T-cell (primary cell): ENCODE results near the gene AMFR. TPM values are rescaled to one million over a fixed set of nuclear protein-coding genes. Genes with fewer than 3 reads are reported as not detected.
A peak's percentile ranks its signal among the peaks of the same experiment; 100 is the strongest.

Source experiments
- ATAC-seq, 4 experiments: fragments of 200-7000 bp in 3 of 4; fragments of 150-1000 bp in 1 of 4; cut with Tn5 transposase; replicated peaks in 1 of 4; 1 replicate in 3 of 4; 2 replicates in 1 of 4; pipeline ENCODE4 v1.10.0; 2021; ENCODE audit warnings: moderate library complexity in 3 of 4, mild to moderate bottlenecking in 2 of 4, moderate number of reproducible peaks in 1 of 4
- CTCF ChIA-PET, 2 donors: fragments of 300-600 bp; sonication (Branson Sonifier 250); formaldehyde crosslinking; loops; one replicate each; lab custom pipeline; 2022; ENCODE audit warnings: antibody characterized with exemption in 2 of 2; lab: Charles Lee
- POLR2A ChIA-PET, 2 donors: fragments of 300-600 bp; sonication (Branson Sonifier 250); formaldehyde crosslinking; loops; one replicate each; lab custom pipeline; 2022; ENCODE audit warnings: antibody characterized with exemption in 2 of 2; lab: Charles Lee
- DNase-seq, 35 experiments: peaks; one replicate each; pipeline versions ENCODE4 v3.0.0 to v3.0.0-alpha.2; 2013 to 2023
- H3K27ac ChIP-seq: one replicate; pipeline ENCODE4 v1.5.1; 2013; ENCODE audit warnings: low read length
- H3K27me3 ChIP-seq, 2 experiments: replicated peaks in 1 of 2; 1 replicate in 1 of 2; 2 replicates in 1 of 2; pipeline versions ENCODE4 v1.6.1 to v1.7.0; 2013; ENCODE audit warnings: low read length in 1 of 2, mixed read lengths in 1 of 2; ENCODE audit not compliant: control insufficient read depth in 2 of 2, insufficient read depth in 2 of 2; ENCODE audit errors: extremely low read depth in 1 of 2
- H3K36me3 ChIP-seq, 2 donors: 1 replicate in 1 of 2; 2 replicates in 1 of 2; pipeline versions ENCODE4 v1.6.1 to v1.7.0; 2013; ENCODE audit warnings: low read length in 1 of 2; ENCODE audit not compliant: control insufficient read depth in 2 of 2, insufficient read depth in 1 of 2; ENCODE audit errors: extremely low read depth in 1 of 2
- H3K4me1 ChIP-seq, 2 experiments: 1 replicate in 1 of 2; 2 replicates in 1 of 2; pipeline versions ENCODE4 v1.6.1 to v1.7.0; 2013; ENCODE audit warnings: low read length in 2 of 2, mixed read lengths in 1 of 2; ENCODE audit not compliant: insufficient read depth in 2 of 2, control insufficient read depth in 1 of 2; ENCODE audit errors: extremely low read depth in 1 of 2
- H3K4me3 ChIP-seq, 2 donors: 1 replicate in 1 of 2; 2 replicates in 1 of 2; pipeline versions ENCODE4 v1.5.1 to v1.7.0; 2013; ENCODE audit warnings: mild to moderate bottlenecking in 2 of 2, low read length in 1 of 2, moderate library complexity in 1 of 2; ENCODE audit not compliant: control insufficient read depth in 1 of 2; ENCODE audit errors: extremely low read depth in 1 of 2
- H3K9me3 ChIP-seq: 2 replicates; pipeline ENCODE4 v1.7.0; 2013
- H3K27ac Mint-ChIP-seq, 2 donors: one replicate each; pipeline ENCODE4 v1.8.0; 2020 to 2021; ENCODE audit warnings: mild to moderate bottlenecking in 2 of 2, mixed read lengths in 2 of 2
- H3K27me3 Mint-ChIP-seq, 2 donors: one replicate each; pipeline ENCODE4 v1.8.0; 2021 to 2022; ENCODE audit warnings: mixed read lengths in 2 of 2
- H3K36me3 Mint-ChIP-seq: one replicate; pipeline ENCODE4 v1.8.0; 2021; ENCODE audit warnings: mixed read lengths
- H3K4me1 Mint-ChIP-seq, 3 donors: one replicate each; pipeline ENCODE4 v1.8.0; 2020 to 2022; ENCODE audit warnings: mixed read lengths in 3 of 3, mild to moderate bottlenecking in 1 of 3
- H3K4me3 Mint-ChIP-seq, 3 donors: one replicate each; pipeline ENCODE4 v1.8.0; 2020 to 2022; ENCODE audit warnings: mild to moderate bottlenecking in 3 of 3, mixed read lengths in 3 of 3, moderate library complexity in 3 of 3
- H3K9me3 Mint-ChIP-seq, 3 donors: one replicate each; pipeline ENCODE4 v1.8.0; 2020 to 2022; ENCODE audit warnings: mixed read lengths in 3 of 3
- WGBS: methylation state at CpG from one replicate; pipeline ENCODE4 v1.1.5; 2013; ENCODE audit warnings: missing lambda C conversion rate; ENCODE audit not compliant: insufficient coverage; 5-methylcytosine and 5-hydroxymethylcytosine counted together
- total RNA-seq, 35 experiments: library from RNA in 6 of 35; stranded (reverse) in 6 of 35; fragments of 120-200 nt in 1 of 35; gene quantifications; one replicate each; pipeline versions ENCODE4 v1.2.1 to v1.2.4 and lab custom pipeline; 2013 to 2026

The AMFR gene
- total RNA-seq, 5 donors from 2014 or later (not counting 1 experiment from before 2014, with no cell fraction given), result 60.4 to 71.9 (median 68.4) TPM

GRCh38 chr16:56366945-56367344 lies 58.4 kb downstream of the AMFR start:
- Mint-ChIP-seq H3K4me1 (peaks cover 4 to 7% (median 7%) of the 10 kb centered on the region in 3 donors), H3K27ac (no peak overlapping the region), H3K27me3 (no peaks in the 10 kb centered on the region), H3K36me3 (peaks cover 44% of the 10 kb centered on the region), H3K9me3 (no peaks in the 10 kb centered on the region), H3K4me3 (no peak overlapping the region)
- Histone ChIP-seq H3K36me3 (peaks cover 14 to 70% of the 10 kb centered on the region in 2 donors), H3K27ac (no peak overlapping the region), H3K9me3 (no peaks in the 10 kb centered on the region), H3K4me3 (no peak overlapping the region), H3K4me1 (peaks cover 0 to under 1% of the 10 kb centered on the region in 2 experiments), H3K27me3 (no peaks in the 10 kb centered on the region)
- POLR2A ChIA-PET, result no interaction called here
- no peak for ATAC-seq
- WGBS, result 94% methylated on average over 5 of the region's 9 CpGs
- CTCF ChIA-PET, result no interaction called here
- no peak for DNase-seq

- Histone ChIP-seq H3K36me3 (peaks cover 14 to 71% of the 10 kb centered on the region in 2 donors), H3K9me3 (no peaks in the 10 kb centered on the region), H3K4me1 (no peaks in the 10 kb centered on the region), H3K4me3 (no peak overlapping the region), H3K27ac (no peak overlapping the region), H3K27me3 (no peaks in the 10 kb centered on the region)
- Mint-ChIP-seq H3K4me3 (no peak overlapping the region), H3K4me1 (no peaks in the 10 kb centered on the region), H3K36me3 (peaks cover 40% of the 10 kb centered on the region), H3K27me3 (no peaks in the 10 kb centered on the region), H3K9me3 (no peaks in the 10 kb centered on the region), H3K27ac (no peak overlapping the region)
- ATAC-seq (no peak), DNase-seq (no peak)
- no CpG with 5 or more reads among the region's 7 CpGs for WGBS
- ChIA-PET CTCF (no interaction called here), POLR2A (no interaction called here)
These were observed 59.8 kb downstream of the AMFR start for GRCh38 chr16:56365552-56365951.

- Histone ChIP-seq H3K27ac (no peak overlapping the region), H3K4me3 (no peak overlapping the region), H3K9me3 (no peaks in the 10 kb centered on the region), H3K36me3 (peaks cover 14 to 71% of the 10 kb centered on the region in 2 donors), H3K4me1 (no peaks in the 10 kb centered on the region), H3K27me3 (no peaks in the 10 kb centered on the region)
- no peak overlapping the region for H3K4me3 Mint-ChIP-seq
- H3K27me3 Mint-ChIP-seq, result no peaks in the 10 kb centered on the region
- WGBS, result 94% methylated on average over 7 of the region's 8 CpGs
- H3K27ac Mint-ChIP-seq, result no peak overlapping the region
- no peaks in the 10 kb centered on the region for H3K9me3 Mint-ChIP-seq
- no peak for DNase-seq
- ChIA-PET POLR2A (no interaction called here), CTCF (no interaction called here)
- H3K4me1 Mint-ChIP-seq, result peaks cover 1 to 6% (median 2%) of the 10 kb centered on the region in 3 donors
- ATAC-seq, result no peak
- H3K36me3 Mint-ChIP-seq, result peaks cover 40% of the 10 kb centered on the region
These were observed 60.5 kb downstream of the AMFR start for GRCh38 chr16:56364865-56365264.

- H3K36me3 Mint-ChIP-seq, result peaks cover 32% of the 10 kb centered on the region
- H3K36me3 ChIP-seq, result peaks cover 14 to 66% of the 10 kb centered on the region in 2 donors
- no peak overlapping the region for H3K27ac ChIP-seq
- no peak overlapping the region for H3K4me3 Mint-ChIP-seq
- ChIA-PET POLR2A (no interaction called here), CTCF (no interaction called here)
- H3K4me1 Mint-ChIP-seq, result peaks cover 5 to 9% (median 7%) of the 10 kb centered on the region in 3 donors
- no peak overlapping the region for H3K27ac Mint-ChIP-seq
- ATAC-seq (no peak), DNase-seq (peak in 1 of 35 experiments; percentile 7)
- H3K9me3 ChIP-seq, result no peaks in the 10 kb centered on the region
- H3K4me1 ChIP-seq, result no peaks in the 10 kb centered on the region
- no peaks in the 10 kb centered on the region for H3K27me3 ChIP-seq
- no peaks in the 10 kb centered on the region for H3K9me3 Mint-ChIP-seq
- no peak overlapping the region for H3K4me3 ChIP-seq
- H3K27me3 Mint-ChIP-seq, result no peaks in the 10 kb centered on the region
- WGBS, result 98% methylated on average over 25 of the region's 26 CpGs
These were observed 61.4 kb downstream of the AMFR start for GRCh38 chr16:56363781-56364565.

GRCh38 chr16:56363181-56363716 lies 62.1 kb downstream of the AMFR start:
- H3K27me3 ChIP-seq, result no peaks in the 10 kb centered on the region
- Mint-ChIP-seq H3K9me3 (no peaks in the 10 kb centered on the region), H3K36me3 (peaks cover 26% of the 10 kb centered on the region), H3K27ac (peak overlapping the region in 1 of 2 donors; percentile 22), H3K27me3 (no peaks in the 10 kb centered on the region), H3K4me1 (peaks cover 7 to 9% (median 8%) of the 10 kb centered on the region in 3 donors), H3K4me3 (no peak overlapping the region)
- no peak for DNase-seq
- H3K27ac ChIP-seq, result no peak overlapping the region
- CTCF ChIA-PET, result no interaction called here
- H3K4me1 ChIP-seq, result no peaks in the 10 kb centered on the region
- 100% methylated on average over 5 of the region's 6 CpGs for WGBS
- H3K4me3 ChIP-seq, result no peak overlapping the region
- H3K36me3 ChIP-seq, result peaks cover 14 to 60% of the 10 kb centered on the region in 2 donors
- POLR2A ChIA-PET, result no interaction called here
- H3K9me3 ChIP-seq, result no peaks in the 10 kb centered on the region
- ATAC-seq, result no peak

GRCh38 chr16:56362706-56363105 lies 62.6 kb downstream of the AMFR start:
- Mint-ChIP-seq H3K27ac (peak overlapping the region in 1 of 2 donors; percentile 22), H3K27me3 (no peaks in the 10 kb centered on the region), H3K4me1 (peaks cover 10 to 12% (median 11%) of the 10 kb centered on the region in 3 donors), H3K9me3 (no peaks in the 10 kb centered on the region), H3K36me3 (peaks cover 21% of the 10 kb centered on the region), H3K4me3 (no peak overlapping the region)
- ATAC-seq (no peak), DNase-seq (no peak)
- Histone ChIP-seq H3K4me1 (no peaks in the 10 kb centered on the region), H3K36me3 (peaks cover 14 to 54% of the 10 kb centered on the region in 2 donors), H3K27me3 (no peaks in the 10 kb centered on the region), H3K27ac (no peak overlapping the region), H3K9me3 (no peaks in the 10 kb centered on the region), H3K4me3 (no peak overlapping the region)
- POLR2A ChIA-PET, result no interaction called here
- 98% methylated on average over 11 of the region's 17 CpGs for WGBS
- CTCF ChIA-PET, result no interaction called here
